Stimulated activated CD4-positive, alpha-beta T cell treated with anti-CD3 and anti-CD28 coated beads, Interleukin-1b, Interleukin-23, amount 100 ng/mL, for 24 hours (primary cell): Measurements from ENCODE around the gene CD37.
A peak's percentile ranks its signal among the peaks of the same experiment; 100 is the strongest.
"Not testable (repeated sequence)": the region's sequence is repeated elsewhere in the genome, so short reads cannot be mapped to it uniquely, and the experiment has no call there.

ENCODE experiments used
- DNase-seq, 4 experiments: peaks; one replicate each; pipeline ENCODE4 v3.0.0-alpha.2; 2020; ENCODE audit warnings: low read depth in 4 of 4, low spot score in 1 of 4

CD37 gene

DNA sequence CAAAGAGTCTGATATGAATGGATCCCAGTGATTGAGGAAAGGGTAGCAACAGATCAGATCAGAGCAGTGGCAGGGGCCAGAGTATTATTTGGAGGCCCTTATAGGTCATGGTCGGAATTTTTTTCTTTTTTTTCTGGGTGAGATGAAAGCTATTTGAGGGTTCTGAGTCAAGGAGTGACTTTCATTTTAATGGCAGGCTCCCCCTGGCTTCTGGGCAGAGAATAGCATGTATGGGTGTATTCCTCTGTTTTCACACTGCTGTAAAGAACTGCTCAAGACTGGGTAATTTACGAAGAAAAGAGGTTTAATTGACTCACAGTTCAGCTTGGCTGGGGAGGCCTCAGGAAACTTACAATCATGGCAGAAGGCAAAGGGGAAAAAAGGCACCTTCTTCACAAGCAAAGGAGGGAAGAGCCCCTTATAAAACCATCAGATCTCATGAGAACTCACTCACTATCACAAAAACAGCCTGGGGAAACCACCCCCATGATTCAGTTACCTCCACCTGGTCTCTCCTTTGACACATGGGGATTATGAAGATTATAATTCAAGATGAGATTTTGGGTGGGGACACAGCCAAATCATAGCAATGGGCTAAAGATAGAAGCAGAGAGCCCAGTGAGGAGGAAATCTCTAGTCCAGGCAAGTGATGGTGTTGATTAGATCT is 7.2 kb upstream of the CD37 start:
- DNase-seq = no peak

DNA sequence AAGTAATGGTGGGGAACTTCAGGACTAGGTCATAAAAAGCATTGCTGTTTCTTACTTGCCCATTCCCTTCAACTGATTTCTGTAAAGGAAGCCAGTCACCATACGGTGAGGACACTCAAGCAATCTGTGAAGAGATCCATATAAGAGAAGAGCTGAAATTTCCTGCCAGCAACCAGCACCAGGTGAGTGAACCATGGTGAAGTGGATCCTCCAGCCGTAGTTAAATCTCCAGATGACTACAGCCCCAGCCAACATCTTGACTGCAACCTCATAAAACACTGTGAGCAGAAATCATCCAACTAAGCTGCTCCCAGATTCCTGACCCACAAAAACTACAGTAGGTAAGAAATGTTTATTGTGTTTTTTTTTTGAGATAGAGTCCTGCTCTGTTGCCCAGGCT is 6.5 kb upstream of the CD37 start:
- no peak for DNase-seq

DNA sequence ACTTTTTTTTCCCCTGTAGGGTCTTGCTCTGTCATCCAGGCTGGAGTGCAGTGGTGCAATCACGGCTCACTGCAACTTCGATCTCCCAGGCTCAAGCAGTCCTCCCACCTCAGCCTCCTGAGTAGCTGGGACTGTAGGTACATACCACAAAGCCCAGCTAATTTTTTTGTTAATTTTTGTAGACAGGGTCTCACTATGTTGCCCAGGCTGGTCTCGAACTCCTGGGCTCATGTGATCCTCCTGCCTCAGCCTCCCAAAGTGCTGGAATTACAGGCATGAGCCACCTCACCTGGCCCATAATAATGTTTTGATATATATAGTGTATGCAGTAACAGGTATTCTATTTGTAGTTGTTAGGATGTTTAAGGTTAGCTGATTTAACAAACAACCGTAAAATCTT is 4.0 kb upstream of the CD37 start:
- not testable (repeated sequence) for DNase-seq

DNA sequence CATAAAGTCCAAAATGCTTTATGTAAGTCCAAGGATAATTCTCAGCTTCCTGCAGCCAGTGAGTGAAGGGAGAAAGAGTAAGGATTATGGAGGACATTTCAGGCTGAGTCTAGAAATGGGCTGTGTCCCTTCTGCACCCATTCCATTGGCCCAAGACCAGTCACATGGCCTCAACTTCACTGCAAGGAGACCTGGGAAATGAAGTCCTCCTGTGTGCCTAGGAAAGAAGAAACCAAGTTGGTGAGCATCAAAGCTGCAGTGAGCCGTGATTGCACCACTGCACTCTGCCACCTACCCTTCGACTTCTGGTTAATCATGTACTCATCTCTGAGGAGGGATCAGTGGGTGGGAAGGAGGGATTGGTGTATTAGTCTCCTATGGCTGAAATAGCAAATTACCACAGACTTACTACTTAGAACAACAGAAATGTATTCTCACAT is 3.6 kb upstream of the CD37 start:
- DNase-seq = peak in 2 of 4 experiments; percentile 32 to 33

DNA sequence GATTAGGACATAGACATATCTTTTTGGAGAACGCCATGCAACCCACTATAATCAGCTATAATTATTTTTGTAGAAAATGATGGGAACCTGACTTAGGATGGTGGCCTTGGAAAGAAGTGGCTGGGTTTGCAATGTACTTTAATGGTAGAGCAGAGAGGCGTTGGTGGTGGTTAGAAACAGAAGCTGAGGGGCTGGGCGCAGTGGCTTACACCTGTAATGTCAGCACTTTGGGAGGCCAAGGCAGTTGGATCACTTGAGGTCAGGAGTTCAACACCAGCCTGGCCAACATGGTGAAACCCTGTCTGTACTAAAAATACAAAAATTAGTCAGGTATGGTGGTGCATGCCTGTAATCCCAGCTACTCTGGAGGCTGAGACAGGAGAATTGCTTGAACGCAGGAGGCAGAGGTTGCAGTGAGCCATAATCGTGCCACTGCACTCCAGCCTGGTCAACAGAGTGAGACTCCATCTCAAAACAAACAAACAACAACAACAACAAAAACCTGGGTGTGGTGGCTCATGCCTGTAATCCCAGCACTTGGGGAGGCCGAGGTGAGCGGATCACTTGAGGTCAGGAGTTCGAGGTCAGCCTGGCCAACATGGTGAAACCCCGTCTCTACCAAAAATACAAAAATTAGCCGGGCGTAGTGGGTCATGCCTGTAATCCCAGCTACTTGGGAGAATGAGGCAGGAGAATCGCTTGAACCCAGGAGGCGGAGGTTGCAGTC is 2.4 kb upstream of the CD37 start:
- DNase-seq = not testable (repeated sequence)

DNA sequence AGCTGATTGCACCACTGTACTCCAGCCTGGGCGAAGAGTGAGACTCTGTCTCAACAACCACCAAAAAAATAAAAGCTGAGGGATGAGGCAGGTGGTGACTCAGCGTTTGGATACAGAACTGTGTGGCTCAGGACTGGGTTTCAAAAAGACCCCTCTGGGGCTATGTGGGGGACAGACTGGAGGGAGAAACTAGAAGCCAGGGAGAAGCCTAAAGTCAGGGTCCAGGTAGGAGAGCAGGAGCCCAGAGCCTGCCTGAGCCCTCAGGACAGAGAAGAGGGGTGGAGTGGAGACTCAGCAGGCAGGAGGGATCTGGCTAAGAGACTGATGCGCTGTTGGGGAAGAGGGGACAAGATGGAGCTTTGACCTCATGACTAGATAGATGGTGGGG is 1.8 kb upstream of the CD37 start:
- no peak for DNase-seq

DNA sequence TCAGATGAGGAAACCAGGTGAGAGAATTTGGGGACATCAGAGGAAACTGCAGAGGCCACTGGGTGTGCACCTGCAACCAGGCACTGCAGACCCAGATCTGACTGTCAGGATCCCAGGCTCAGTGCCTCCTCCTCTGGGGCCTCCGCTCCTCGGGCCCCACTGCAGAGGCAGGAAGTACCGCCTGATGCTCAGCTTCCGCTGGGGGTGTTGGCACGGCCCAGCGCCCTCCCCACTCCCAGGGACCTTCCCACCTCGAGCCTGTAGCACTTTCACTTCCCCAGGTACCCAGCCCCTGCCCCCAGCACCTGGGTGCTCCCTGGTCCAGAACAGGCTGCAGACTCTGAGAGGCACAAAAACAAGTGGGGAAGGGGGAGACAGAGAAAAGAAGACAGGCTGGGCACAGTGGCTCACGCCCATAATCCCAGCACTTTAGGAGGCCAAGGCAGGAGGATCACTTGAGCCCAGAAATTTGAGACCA is 1.4 kb upstream of the CD37 start:
- DNase-seq = peak in 3 of 4 experiments; percentile 27 to 54 (median 39)

DNA sequence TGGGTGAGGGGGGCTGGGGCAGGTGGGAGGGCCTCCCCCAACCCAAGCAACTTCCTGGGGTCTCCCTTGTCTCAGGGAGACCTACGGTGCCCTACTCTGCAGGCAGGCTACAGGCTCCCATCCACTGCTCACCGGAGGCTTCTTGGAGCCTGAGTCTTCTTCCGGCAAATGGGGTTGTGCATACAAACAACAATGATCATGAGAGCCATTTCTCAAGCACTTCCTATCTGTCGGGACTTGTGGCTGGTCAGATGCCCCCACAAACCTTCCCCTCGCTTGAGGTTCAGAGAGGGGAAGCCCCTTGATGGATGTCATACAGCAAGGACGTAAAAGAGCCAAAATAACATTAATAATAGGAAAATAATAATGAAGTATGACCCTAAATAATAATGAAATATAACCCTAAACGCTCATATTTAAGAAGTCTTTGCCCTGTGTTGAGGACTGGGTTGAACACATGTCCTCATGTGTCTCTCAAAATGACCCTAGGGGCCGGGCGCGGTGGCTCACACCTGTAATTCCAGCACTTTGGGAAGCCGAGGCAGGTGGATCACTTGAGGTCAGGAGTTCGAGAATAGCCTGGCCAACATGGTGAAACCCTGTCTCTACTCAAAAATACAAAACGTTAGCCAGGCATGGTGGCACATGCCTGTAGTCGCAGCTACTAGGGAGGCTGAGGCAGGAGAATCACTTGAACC is 727 bp downstream of the CD37 start:
- no peak for DNase-seq

DNA sequence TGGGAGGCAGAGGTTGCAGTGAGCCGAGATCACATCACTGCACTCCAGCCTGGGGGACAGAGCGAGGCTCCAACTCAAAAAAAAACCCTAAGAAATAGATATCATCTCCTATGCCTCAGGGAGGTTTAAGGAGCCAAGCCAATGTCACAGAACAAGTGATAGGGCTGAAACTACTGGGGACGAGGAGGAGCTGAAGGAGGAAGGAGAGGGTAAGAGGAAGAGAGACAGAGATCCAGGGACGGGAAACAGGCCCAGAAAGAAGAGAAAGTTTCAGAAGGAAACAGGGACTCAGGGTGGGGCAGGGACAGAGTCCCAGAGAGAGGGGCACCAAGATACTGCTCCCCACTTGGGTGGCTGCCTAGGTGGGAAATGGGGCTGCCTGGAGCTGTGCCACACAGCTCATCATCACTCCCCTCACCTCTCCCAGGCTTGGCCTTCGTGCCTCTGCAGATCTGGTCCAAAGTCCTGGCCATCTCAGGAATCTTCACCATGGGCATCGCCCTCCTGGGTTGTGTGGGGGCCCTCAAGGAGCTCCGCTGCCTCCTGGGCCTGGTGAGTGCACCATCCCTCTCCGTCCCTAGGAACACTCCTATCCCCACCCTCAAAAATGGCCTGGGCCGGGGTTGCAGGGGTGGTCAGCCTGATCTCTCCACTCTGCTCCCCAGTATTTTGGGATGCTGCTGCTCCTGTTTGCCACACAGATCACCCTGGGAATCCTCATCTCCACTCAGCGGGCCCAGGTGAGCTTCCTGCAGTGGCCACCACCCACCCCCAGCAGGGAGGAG is 1.5 kb downstream of the CD37 start:
- DNase-seq = no peak

DNA sequence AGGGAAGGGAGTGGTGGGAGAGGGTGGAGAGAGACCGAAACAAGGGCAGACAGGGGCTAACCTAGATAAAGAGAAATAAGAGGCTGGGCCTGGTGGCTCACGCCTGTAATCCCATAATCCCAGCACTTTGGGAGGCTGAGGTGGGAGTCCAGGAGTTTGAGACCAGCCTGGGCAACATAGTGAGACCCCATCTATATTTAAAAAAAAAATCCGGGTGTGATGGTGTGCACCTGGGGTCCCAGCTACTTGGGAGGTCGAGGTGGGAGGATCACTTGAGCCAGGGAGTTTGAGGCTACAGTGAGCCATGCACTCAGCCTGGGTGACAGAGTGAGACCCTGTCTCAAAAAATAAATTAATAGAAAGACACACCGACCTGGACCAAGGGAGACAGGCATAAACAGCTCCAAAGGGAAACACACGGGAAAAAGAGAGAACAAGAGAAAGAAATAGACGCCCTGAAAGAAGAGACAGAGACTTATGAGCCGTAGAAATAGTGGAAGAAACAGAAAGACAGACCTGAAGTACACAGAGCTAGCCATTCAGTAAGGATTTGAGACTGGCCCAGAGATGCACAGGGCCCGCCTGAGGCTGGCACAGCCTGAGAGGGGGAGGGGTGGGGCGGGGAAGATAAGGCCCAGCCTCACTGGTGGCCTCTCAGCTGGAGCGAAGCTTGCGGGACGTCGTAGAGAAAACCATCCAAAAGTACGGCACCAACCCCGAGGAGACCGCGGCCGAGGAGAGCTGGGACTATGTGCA is 2.2 kb downstream of the CD37 start:
- DNase-seq = no peak

DNA sequence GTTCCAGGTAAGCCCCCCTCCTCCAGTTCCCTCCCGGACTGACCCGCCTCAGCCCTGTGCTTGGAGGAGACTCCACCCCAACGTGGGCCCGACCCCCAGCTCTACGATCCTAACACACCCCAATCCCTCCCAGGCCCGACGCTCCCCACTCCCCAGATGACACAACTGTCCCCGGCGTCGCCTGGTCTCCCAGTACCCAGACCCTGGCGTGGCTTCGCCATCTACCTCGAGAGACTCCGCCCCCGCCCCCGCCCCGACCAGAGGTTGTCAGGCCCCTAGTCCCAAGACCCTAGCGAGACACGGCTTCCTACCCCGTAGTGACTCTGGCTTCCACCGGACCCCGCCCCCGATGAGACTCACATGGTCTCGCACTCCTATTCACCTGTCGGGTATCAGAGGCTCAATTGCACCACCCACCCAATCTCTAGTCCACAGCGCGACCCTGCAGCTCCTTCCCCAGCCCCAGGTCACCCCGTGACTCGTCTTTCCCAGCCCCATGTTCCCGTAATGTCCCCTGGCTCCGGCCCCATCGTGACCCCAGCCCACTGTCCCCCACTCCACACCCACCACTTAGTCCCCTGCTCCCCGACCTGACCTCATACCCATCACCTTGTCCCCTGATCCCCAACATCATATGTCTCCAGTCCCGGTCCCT is 2.9 kb downstream of the CD37 start:
- DNase-seq = no peak

DNA sequence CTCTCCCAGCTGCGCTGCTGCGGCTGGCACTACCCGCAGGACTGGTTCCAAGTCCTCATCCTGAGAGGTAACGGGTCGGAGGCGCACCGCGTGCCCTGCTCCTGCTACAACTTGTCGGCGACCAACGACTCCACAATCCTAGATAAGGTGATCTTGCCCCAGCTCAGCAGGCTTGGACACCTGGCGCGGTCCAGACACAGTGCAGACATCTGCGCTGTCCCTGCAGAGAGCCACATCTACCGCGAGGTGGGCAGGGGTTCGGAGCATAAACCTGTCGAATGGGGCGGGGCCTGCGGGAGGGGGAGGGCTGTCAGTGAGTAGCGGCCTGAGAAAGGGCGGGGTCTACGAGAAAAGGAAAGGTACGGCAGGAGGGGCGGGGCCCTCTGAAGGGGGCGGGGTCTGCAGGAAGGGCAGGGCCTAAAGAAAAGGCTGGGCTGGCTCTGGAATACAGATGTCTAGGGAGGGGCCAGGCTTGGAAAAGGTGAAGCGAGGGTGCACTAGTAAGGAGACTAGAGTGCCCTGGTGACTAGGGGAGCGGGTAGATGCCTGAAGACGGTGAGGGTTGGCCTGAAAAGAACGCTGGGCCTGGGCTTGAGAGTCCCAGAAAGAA is 3.6 kb downstream of the CD37 start:
- DNase-seq = no peak

DNA sequence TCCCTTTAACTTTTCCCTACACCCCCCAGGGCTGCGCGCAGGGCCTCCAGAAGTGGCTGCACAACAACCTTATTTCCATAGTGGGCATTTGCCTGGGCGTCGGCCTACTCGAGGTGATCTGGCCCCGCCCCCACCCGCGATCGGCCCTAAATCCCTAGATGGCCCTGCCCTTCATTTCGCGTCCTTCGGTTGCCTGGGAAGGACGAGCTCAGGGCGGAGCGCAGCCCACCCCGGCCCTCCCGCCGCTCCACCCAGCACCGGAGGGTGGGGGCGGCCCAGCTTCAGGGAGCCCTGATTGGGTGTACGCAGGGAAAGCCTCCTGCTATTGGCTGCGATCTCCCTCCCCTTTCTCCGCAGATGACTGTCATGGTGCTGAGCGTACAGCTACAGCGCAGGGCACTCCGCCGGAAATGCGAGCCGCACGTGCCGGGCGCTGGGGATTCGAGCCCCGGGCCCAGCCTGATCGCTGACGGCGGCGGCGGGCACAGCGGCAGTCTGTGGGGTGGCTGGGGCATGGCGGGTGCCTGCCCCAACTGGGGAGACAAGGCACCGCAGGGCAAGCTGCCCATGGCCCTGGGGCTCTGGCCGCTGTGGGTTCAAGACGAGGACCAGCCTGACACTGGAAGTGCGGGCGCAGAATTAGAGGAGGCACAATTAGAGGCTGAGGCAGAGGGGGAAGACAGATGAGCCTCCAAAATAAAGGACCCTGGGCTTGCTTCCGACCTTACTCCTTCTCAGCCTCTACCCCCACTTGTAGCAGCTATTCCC is 4.3 kb downstream of the CD37 start:
- no peak for DNase-seq

DNA sequence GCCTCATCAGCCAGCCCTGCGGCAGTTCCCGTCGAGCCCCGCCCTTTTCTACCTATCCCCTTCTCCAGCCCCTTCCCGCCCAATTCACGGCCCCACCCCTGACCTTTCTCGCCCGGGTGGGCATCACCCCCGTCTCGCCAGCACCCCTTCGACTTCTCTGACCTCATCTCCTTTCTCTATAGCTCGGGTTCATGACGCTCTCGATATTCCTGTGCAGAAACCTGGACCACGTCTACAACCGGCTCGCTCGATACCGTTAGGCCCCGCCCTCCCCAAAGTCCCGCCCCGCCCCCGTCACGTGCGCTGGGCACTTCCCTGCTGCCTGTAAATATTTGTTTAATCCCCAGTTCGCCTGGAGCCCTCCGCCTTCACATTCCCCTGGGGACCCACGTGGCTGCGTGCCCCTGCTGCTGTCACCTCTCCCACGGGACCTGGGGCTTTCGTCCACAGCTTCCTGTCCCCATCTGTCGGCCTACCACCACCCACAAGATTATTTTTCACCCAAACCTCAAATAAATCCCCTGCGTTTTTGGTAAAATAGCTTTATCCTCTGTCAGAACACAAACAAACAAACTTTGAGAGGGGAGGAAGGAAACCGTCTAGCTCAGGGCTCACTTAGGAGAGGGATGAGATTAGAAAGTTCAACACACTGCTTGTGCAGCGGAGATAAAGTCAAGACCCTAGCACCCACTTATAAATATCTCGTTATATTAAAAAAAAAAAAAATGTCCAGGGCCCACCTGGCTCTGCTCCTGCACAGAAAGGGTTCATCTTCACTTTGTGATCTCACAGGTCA is 5.1 kb downstream of the CD37 start:
- no peak for DNase-seq

DNA sequence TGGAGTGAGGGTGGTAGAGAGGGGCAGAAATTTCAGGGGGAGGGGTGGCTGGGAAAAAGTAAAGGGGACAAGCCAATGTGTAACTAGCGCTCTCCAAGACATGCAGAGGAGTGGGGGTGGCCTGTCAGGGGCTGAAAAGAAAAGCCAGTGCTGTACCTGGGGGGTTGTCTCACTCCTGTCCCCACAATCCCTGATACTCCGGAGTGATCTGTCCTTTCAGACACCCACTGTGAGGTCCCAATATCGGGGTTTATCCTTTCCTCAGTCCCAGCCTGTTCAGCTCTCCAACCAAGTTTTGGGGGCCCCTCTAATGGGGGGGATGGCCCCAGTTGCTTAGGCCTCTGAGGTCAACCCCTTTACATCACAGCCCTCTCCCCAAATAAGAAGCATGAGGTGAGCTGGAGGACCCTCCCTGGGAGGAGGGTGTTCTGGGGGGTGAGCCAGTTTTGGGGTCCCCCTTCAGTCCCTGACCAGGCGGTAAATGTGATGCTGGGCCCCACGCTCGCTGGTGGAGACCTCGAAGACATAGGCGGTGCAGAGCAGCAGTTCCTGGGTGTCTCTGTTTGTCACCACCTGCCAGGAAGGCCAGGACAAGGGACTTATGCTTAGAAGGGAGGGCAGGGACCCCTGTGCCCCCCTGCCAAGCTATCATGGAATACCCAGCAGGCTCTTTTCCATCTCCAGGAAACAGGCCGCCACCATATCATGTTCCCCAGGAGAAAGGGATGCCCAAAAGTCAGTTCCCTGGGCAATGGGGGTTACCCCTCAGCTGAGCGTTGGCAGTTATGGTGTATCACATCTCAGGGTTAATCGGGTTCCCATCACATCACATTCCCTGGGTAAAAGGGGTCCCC is 5.9 kb downstream of the CD37 start:
- DNase-seq = no peak

DNA sequence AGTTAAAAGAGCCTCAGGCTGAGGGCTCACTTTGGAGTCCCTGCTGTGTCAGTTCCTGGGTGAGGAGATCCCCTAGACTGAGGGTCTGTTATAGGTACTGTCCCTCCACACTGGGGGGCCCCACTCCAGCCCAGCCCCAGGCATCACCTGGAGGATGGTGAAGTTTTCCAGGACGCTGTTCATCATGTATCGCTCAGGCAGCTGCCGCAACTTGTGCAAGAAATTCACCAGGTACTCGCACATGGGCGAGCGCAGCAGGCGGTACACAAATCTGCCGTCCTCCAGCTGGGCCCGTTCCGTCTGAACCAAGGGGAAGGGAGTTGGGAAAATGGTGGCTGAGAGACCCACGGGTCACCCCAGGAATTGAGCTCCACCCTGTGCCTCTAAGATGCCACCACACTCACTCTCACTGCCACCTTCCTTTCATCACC is 7.1 kb downstream of the CD37 start:
- DNase-seq = no peak

DNA sequence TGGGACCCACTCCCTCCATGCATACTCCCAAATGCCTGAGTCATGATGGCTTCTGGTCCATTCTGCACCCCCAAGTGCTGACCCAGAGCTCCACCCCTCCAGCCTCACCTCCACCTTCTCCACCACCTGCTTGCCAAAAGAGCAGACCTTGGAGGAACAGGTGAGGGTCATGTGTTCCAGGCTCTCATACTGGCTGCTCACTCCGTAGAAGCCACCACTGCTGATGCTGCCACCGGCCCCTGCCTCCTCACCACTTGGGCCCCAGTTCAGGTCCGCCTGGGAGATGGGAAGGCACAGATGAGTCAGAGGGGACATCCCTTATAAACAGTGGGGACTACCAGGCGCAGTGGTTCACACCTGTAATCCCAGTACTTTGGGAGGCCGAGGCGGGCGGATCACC is 7.9 kb downstream of the CD37 start:
- no peak for DNase-seq
